Pancreas (tissue), 10 donors: ENCODE data around the gene DNM1. TPM values are rescaled to one million over a fixed set of nuclear protein-coding genes. Genes with fewer than 3 reads are reported as not detected.

ENCODE experiments used
- ATAC-seq, 4 donors: fragments of 200-7000 bp; cut with Tn5 transposase; one replicate each; pipeline versions ENCODE4 v1.8.0 to v1.9.1; 2020; ENCODE audit warnings: mild to moderate bottlenecking in 4 of 4, moderate library complexity in 4 of 4
- DNase-seq, 6 donors: peaks; one replicate each; pipeline ENCODE4 v3.0.0-alpha.2; 2020
- FAIRE-seq: peaks from 2 replicates; lab custom pipeline; 2012; peaks lifted over from hg19 to GRCh38; lab: Jason Lieb, UNC
- H3K27ac ChIP-seq, 4 donors: fragments of 200-600 bp; sonication (generic); 1 replicate in 3 of 4; 2 replicates in 1 of 4; pipeline versions ENCODE4 v1.5.0 to v1.8.0; 2020
- H3K27me3 ChIP-seq, 4 donors: fragments of 200-600 bp; one replicate each; pipeline ENCODE4 v1.8.0; 2021
- H3K36me3 ChIP-seq, 3 donors: fragments of 200-600 bp; sonication (generic) in 1 of 3; one replicate each; pipeline versions ENCODE4 v1.5.0 to v1.8.0; 2020 to 2021
- H3K4me1 ChIP-seq, 3 donors: fragments of 200-600 bp; one replicate each; pipeline ENCODE4 v1.8.0; 2021
- H3K4me3 ChIP-seq, 4 donors: fragments of 200-600 bp; sonication (generic) in 2 of 4; one replicate each; pipeline versions ENCODE4 v1.5.0 to v1.8.0; 2020 to 2021
- H3K9me3 ChIP-seq, 4 donors: fragments of 200-600 bp; one replicate each; pipeline ENCODE4 v1.8.0; 2021
- CTCF ChIP-seq, 4 donors: fragments of 200-600 bp; sonication (generic) in 3 of 4; IDR thresholded peaks; one replicate each; pipeline versions ENCODE4 v1.5.0 to v1.8.0; 2021; ENCODE audit warnings: antibody characterized with exemption in 4 of 4
- WGBS, 2 donors: extraction: QIAGEN DNeasy Blood & Tissue Kit; methylation state at CpG; one replicate each; pipeline ENCODE4 v1.1.7; 2013; 5-methylcytosine and 5-hydroxymethylcytosine counted together
- intact Hi-C, 3 donors: fragments of 100-400 bp; cut with DNase I; formaldehyde crosslinking; loops; one replicate each; pipeline versions ENCODE4 v1.11.1 to v1.14.2; 2022
- polyA plus RNA-seq, 2 donors: library from polyadenylated mRNA; stranded (reverse); fragments of 200-250 nt; gene quantifications; one replicate each; pipeline ENCODE4 v1.2.3, GENCODE V29; 2013
- total RNA-seq, 6 donors: library from RNA; stranded (reverse); fragmentation: NEBNext Ultra II Directional in 4 of 6; extraction: Animal tissue kit (Norgen Biotek cat#: 25700) in 4 of 6; gene quantifications; one replicate each; pipeline versions ENCODE4 v1.2.1 to v1.2.4, GENCODE V29; 2021 to 2023
- donor health status: healthy with polysubstance abuse.
- donor health status: DM: no; HTN: no; CAD: no; lungs with moderate emphysema.
- donor health status: DM: no; HTN: no; CAD: no.
- donor health status: control.
- donor health status: control.
- donor health status: Bipolar disorder and iron deficiency.
- donor health status: DM: yes; HTN: yes; CAD: no.
- donor health status: DM: no; HTN: no; CAD: no.
- donor health status: DM: no; HTN: no; CAD: no.
- donor health status: DM: yes; HTN: yes; CAD: no.

The DNM1 gene
- total and polyA plus RNA-seq, 8 donors: 5.8 to 23.1 (median 12.3) TPM

- ATAC-seq (no peak), FAIRE-seq (no peak), DNase-seq (peak in 1 of 6 donors; percentile 14)
- Histone ChIP-seq H3K27me3 (no peaks in the 10 kb centered on the region), H3K9me3 (no peaks in the 10 kb centered on the region), H3K27ac (no peak overlapping the region), H3K4me3 (no peak overlapping the region), H3K4me1 (peaks cover 0 to 22% (median 0%) of the 10 kb centered on the region in 3 donors), H3K36me3 (no peaks in the 10 kb centered on the region)
- WGBS, 2 donors: 80 to 88% methylated on average over 15 of the region's 15 CpGs
- intact Hi-C loops: no loop called here
- no peak for TF ChIP-seq CTCF (IDR thresholded peaks at IDR 0.05)
Measured at GRCh38 chr9:128206916-128207910, 4.0 kb downstream of the DNM1 start.

- Histone ChIP-seq H3K4me3 (no peak overlapping the region), H3K4me1 (peaks cover 0 to 25% (median 0%) of the 10 kb centered on the region in 3 donors), H3K27me3 (no peaks in the 10 kb centered on the region), H3K27ac (no peak overlapping the region), H3K36me3 (no peaks in the 10 kb centered on the region), H3K9me3 (no peaks in the 10 kb centered on the region)
- WGBS, 2 donors: 89 to 92% methylated on average over 7 of the region's 7 CpGs
- no peak for TF ChIP-seq CTCF (IDR thresholded peaks at IDR 0.05)
- no peak for FAIRE-seq
- DNase-seq: peak in 1 of 6 donors; percentile 9
- intact Hi-C loops: no loop called here
- ATAC-seq: no peak
Measured at GRCh38 chr9:128208386-128208785, 5.2 kb downstream of the DNM1 start.

GRCh38 chr9:128208946-128209669 lies 5.9 kb downstream of the DNM1 start:
- no peak for TF ChIP-seq CTCF (IDR thresholded peaks at IDR 0.05)
- H3K4me3 ChIP-seq: no peak overlapping the region
- FAIRE-seq: no peak
- intact Hi-C loops: no loop called here
- WGBS, 2 donors: 78 to 79% methylated on average over 15 of the region's 15 CpGs
- peaks cover 0 to 26% (median 4%) of the 10 kb centered on the region in 3 donors for H3K4me1 ChIP-seq
- H3K27ac ChIP-seq: no peak overlapping the region
- ATAC-seq: no peak
- DNase-seq: peak in 2 of 6 donors; percentile 23 to 51
- no peaks in the 10 kb centered on the region for H3K27me3 ChIP-seq
- no peaks in the 10 kb centered on the region for H3K36me3 ChIP-seq
- no peaks in the 10 kb centered on the region for H3K9me3 ChIP-seq

- no peak for TF ChIP-seq CTCF (IDR thresholded peaks at IDR 0.05)
- WGBS, 2 donors: 32 to 46% methylated on average over 12 of the region's 12 CpGs
- no peak overlapping the region for H3K4me3 ChIP-seq
- ATAC-seq: peak; percentile 35 to 77 (median 62)
- H3K27me3 ChIP-seq: no peaks in the 10 kb centered on the region
- peak overlapping the region in 2 of 4 donors; percentile 60 to 64 for H3K27ac ChIP-seq
- no peak for FAIRE-seq
- intact Hi-C loops: no loop called here
- DNase-seq: peak in 2 of 6 donors; percentile 40 to 63
- no peaks in the 10 kb centered on the region for H3K9me3 ChIP-seq
- H3K4me1 ChIP-seq: peaks cover 13 to 30% (median 16%) of the 10 kb centered on the region in 3 donors
- no peaks in the 10 kb centered on the region for H3K36me3 ChIP-seq
Measured at GRCh38 chr9:128211186-128211980, 8.2 kb downstream of the DNM1 start.
